VCaP (cell line): ENCODE results near the gene NEXN.

Experiments used
- H3K27ac ChIP-seq: fragments of 450-650 bp; 2 replicates; pipeline ENCODE4 v1.5.1; 2017
- TF ChIP-seq, protein P1 (sequence below): fragments of 450-650 bp; conservative IDR thresholded peaks from 2 replicates; pipeline ENCODE4 v1.5.1; 2017; ENCODE audit warnings: mild to moderate bottlenecking, moderate library complexity

The NEXN gene

DNA sequence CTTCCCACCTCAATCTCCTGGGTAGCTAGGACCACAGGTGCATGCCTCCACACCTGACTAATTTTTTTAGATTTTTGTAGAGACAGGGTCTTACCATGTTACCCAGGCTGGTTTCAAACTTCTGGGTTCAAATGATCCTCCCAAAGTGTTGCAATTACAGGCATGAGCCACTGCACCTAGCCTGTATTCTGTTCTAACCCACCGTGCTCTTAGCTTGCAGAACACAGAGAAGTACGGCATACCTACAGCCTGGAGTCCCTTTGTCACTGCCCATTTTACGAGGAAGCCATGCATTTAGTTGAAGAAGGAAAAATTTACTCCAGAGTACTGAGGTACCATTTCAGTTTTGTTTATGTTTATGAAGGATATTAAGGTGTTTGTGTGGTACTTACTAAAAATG, 29.7 kb upstream of the NEXN start:
- TF ChIP-seq, protein P1, sequence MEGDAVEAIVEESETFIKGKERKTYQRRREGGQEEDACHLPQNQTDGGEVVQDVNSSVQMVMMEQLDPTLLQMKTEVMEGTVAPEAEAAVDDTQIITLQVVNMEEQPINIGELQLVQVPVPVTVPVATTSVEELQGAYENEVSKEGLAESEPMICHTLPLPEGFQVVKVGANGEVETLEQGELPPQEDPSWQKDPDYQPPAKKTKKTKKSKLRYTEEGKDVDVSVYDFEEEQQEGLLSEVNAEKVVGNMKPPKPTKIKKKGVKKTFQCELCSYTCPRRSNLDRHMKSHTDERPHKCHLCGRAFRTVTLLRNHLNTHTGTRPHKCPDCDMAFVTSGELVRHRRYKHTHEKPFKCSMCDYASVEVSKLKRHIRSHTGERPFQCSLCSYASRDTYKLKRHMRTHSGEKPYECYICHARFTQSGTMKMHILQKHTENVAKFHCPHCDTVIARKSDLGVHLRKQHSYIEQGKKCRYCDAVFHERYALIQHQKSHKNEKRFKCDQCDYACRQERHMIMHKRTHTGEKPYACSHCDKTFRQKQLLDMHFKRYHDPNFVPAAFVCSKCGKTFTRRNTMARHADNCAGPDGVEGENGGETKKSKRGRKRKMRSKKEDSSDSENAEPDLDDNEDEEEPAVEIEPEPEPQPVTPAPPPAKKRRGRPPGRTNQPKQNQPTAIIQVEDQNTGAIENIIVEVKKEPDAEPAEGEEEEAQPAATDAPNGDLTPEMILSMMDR = no peak
- peak overlapping the region; percentile 70 for H3K27ac ChIP-seq

DNA sequence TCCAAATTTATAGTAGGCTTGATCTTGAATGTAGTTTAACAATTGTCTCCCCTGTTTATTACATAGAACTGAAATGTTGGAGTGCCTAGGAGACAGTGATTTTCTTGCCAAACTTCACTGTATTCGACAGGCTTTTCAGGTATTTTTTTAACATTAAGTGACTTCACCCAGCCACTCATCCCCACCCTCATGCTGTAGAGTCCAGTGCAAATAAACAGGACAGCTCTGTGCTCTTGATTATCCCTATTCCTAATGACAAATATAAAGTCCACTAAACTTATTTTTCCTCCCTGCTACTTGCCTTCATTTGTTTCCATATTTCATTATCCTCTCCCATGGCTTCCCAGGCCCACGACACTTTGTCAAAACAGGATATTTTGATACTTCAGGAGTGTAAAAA, 29.2 kb upstream of the NEXN start:
- peak overlapping the region; percentile 70 for H3K27ac ChIP-seq
- TF ChIP-seq, protein P1 = no peak

DNA sequence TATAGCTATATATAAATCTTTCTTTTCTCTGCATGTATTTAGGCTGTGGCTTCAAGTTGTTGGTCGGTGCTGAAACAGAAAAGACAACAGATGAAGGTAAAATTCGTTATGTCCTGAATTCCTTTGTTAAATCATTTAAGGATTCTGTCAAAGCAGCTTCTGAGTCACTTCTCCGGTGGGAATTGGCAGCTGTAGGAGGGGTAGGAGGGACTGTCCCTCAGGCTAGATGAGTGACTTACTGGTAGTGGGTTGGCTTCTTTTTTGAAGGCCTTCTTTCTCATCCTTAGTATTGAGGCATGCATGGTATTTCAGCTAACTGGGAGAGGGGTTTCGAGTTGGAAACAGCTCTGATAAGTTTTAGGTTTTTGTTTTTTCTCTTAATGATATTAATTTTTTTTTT, 22.1 kb upstream of the NEXN start:
- TF ChIP-seq, protein P1 = no peak
- no peak overlapping the region for H3K27ac ChIP-seq

DNA sequence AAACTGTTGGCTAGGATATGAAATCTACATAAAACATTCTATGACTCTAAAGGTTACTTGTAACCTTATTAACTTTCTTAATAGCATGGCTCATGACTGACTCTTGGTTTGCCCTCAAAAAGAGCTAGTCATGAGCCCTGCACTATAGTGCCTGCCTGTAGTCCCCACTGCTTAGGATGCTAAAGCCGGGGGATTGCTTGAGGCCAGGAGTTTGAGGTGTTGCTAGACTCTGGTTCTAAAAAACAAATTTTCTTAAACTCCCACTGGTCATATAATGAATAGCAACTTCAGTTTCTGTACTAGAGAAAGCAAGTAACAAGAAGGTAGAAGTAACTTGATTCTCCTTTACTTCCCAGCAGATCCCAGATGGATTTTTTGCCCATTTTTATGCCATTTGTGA, 15.8 kb upstream of the NEXN start:
- no peak overlapping the region for H3K27ac ChIP-seq
- TF ChIP-seq, protein P1 = no peak

DNA sequence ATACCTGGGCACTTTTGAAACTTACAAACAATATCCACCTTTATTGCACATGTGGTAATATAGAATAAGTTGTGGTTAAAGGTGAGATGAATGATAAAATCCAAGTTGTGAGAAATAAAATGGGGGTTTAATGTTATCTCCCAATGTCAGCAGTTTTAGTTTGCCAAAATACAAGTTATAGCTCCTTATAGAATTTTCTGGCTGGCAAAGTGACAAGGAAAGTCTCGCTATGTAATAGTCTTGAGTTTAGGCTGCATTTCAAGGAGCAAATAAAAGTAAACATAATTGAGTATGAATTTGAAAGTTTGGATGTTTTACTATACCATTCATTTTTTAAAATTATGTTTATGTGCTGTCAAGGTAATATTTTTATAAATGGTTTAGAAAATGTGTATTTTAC, 15.0 kb upstream of the NEXN start:
- H3K27ac ChIP-seq = no peak overlapping the region
- TF ChIP-seq, protein P1 = no peak

DNA sequence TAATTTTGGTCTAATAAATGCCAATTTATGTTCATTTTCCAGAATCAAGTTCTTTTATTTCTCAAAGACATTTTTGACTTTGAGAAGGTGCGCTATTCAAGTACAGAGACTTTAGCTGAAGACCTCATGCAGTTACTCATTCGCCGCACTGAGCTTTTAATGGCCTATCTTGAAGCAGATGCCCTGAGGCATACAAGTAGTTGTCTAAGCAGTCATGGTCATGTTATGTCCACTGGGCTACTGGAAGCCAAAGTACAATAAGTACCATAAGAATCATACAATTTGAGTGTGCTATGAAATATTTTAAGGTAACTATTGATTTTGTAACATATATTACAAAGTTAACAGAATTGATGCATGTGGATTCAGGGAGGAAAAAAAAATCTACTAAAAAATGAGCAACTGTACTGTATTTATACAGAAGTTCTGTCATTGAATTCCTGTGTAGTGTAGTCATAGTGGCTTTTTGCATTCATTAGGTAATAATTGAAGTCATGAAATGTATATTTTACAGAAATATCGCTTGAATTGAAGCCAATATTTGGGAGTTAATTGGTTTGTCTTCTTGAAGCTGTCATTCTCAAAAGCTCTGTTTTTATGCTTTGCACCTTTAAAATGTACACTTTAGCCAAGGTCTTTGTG, 13.5 kb upstream of the NEXN start:
- TF ChIP-seq, protein P1 = no peak
- H3K27ac ChIP-seq = no peak overlapping the region

DNA sequence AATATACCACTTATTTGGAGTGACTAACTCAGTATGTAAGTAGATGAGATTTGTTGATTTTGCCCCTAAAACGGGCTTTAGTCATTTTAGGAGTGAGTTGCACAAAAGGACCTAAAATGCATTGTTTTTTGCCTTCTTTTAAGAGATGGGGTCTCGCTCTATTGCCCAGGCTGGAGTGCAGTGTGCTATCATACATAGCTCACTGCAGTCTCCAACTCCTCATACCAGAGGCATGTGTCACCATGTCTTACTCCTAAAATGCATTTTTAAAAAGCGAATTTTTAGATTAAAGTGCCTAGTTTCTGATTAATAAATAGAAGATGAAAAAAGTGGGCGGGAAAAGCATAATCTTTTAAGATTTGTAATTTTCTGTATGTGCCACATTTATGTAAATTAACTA, 11.5 kb upstream of the NEXN start:
- TF ChIP-seq, protein P1 = no peak
- H3K27ac ChIP-seq = no peak overlapping the region

DNA sequence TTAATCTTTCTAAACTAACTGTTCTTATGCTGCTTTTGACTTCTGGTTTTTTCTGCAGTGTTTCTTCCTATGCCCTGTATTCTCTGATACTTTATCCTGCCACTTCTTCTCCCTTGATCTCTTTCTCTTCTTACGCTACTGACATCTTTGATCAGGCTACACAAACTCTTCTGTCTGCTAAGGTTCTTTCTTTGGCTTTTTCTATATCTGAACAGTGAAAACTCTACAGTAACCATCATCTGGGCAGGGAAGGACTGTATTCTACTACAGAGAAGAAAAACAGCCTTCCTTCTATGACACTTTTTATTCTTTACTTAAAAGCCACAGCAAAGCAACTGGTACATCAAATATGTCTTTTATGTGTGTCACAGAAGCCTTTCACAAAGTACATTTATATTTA, 7.4 kb upstream of the NEXN start:
- no peak overlapping the region for H3K27ac ChIP-seq
- TF ChIP-seq, protein P1 = no peak
